Motor neuron (in vitro differentiated cells): ENCODE measurements around the gene UGT2A2. TPM values are rescaled to one million over a fixed set of nuclear protein-coding genes. Genes with fewer than 3 reads are reported as not detected.

Experiments used
- ATAC-seq, 8 experiments: fragments of 200-7000 bp; cut with Tn5 transposase; replicated peaks in 6 of 8; 2 replicates each; pipeline ENCODE4 v1.8.0; 2021; ENCODE audit warnings: mild to moderate bottlenecking in 8 of 8, moderate library complexity in 8 of 8
- H3K27ac ChIP-seq, 2 donors: fragments of 250-450 bp; sonication (Bioruptor Pico); 2 replicates each; pipeline ENCODE4 v1.9.0; 2021; ENCODE audit warnings: antibody characterized with exemption in 2 of 2, mild to moderate bottlenecking in 2 of 2, moderate library complexity in 1 of 2
- H3K4me1 ChIP-seq, 2 donors: fragments of 250-450 bp; sonication (Bioruptor Pico); replicated peaks in 1 of 2; 2 replicates each; pipeline ENCODE4 v1.6.1; 2021; ENCODE audit warnings: antibody characterized with exemption in 2 of 2, mild to moderate bottlenecking in 2 of 2, moderate library complexity in 1 of 2
- H3K4me3 ChIP-seq, 5 donors: fragments of 250-450 bp; sonication (Bioruptor Pico); 2 replicates each; pipeline ENCODE4 v1.9.0; 2021; ENCODE audit warnings: antibody characterized with exemption in 5 of 5, mild to moderate bottlenecking in 5 of 5, moderate library complexity in 4 of 5
- WGBS, 10 experiments: fragments of 450-650 bp; shearing (Covaris generic); methylation state at CpG; one replicate each; pipeline ENCODE4 v1.0.0; 2022; 5-methylcytosine and 5-hydroxymethylcytosine counted together
- in situ Hi-C, 9 experiments: fragments of 400-800 bp; cut with MboI; loops; one replicate each; pipeline ENCODE4 v1.15.0; 2021; ENCODE audit warnings: low sequenced_read_pairs in 9 of 9, low pct_unique_long_range_greater_than_20kb in 2 of 9; ENCODE audit not compliant: unreplicated experiment in 9 of 9
- total RNA-seq, 8 experiments: library from RNA; unstranded; fragments of 300-600 nt; gene quantifications; 2 replicates each; pipeline versions ENCODE4 v1.2.3 to v1.2.4, GENCODE V29; 2022

Gene UGT2A2
- total RNA-seq, 8 experiments from 2014 or later, result 0.25 to 0.27 TPM; not detected in 6

GRCh38 chr4:69617083-69617694 lies 22.3 kb downstream of the UGT2A2 start:
- in situ Hi-C loops, result loop anchor here in 1 of 9 experiments (25.0 kb wide), 1 partner anchor 1130 kb away; no protein-coding TSS in a partner anchor
- WGBS, 10 experiments, result 19 to 79% (median 62%) methylated on average over 5 to 6 of the region's 6 CpGs; no CpG with 5 or more reads in 1 of the 10 experiments
- H3K4me3 ChIP-seq, result no peak overlapping the region
- H3K4me1 ChIP-seq, result no peaks in the 10 kb centered on the region
- no peak overlapping the region for H3K27ac ChIP-seq
- peak in 2 of 8 experiments; percentile 26 to 37 for ATAC-seq

GRCh38 chr4:69610484-69610883 lies 29.0 kb downstream of the UGT2A2 start:
- ATAC-seq, result no peak
- Histone ChIP-seq H3K27ac (no peak overlapping the region), H3K4me3 (no peak overlapping the region), H3K4me1 (no peaks in the 10 kb centered on the region)
- WGBS, 10 experiments, result 0 to 86% (median 57%) methylated on average over 1 of the region's 1 CpG; no CpG with 5 or more reads in 3 of the 10 experiments
- in situ Hi-C loops, result loop anchor here in 1 of 9 experiments (25.0 kb wide), 1 partner anchor 1123 kb away; no protein-coding TSS in a partner anchor

DNA sequence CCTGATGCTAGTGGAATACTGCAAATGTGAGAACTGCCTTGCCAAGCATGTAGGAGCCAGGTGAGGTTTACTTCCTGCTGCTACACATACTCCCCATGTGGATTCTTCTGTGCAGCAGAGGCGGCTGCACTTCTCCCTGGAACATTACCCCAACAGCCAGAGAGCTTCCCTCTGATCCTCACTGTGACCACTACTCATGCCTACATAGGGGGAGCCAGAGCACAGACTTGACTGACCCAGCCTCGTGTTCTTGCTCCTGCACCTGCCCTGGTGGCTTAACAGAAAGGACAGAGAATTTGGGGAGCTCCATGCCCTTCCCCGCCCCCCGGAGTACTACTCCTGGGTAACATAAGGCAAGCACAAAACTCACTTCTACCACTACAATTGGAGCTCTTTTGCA lies 38.4 kb downstream of the UGT2A2 start:
- in situ Hi-C loops, result loop anchor here in 1 of 9 experiments (25.0 kb wide), 1 partner anchor 1114 kb away; no protein-coding TSS in a partner anchor
- no peak for ATAC-seq
- 28 to 100% (median 56%) methylated on average over 1 to 3 of the region's 4 CpGs; no CpG with 5 or more reads in 6 of the 10 experiments for WGBS, 10 experiments
- Histone ChIP-seq H3K27ac (no peak overlapping the region), H3K4me3 (no peak overlapping the region), H3K4me1 (no peaks in the 10 kb centered on the region)

DNA sequence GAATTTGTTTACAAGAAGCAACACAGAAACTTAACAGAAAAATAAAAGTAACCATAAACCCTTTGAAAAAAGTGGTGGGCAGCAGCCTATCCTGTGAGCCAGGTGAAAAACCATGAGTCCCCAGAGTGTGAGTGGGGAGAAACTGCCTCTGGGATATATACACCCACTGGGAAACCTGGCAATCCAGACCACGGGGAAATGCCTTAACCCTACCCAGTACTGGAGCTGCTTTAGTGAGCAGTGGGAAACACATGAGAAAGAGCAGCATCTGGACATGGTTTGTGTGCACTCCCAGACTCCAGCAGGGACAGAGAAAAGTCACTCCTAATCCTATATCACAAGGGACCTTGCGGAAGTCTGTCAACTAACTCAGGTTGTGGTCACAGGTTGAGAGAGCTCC lies 39.4 kb downstream of the UGT2A2 start:
- Histone ChIP-seq H3K4me1 (no peaks in the 10 kb centered on the region), H3K4me3 (no peak overlapping the region), H3K27ac (no peak overlapping the region)
- no peak for ATAC-seq
- WGBS, 10 experiments, result 0 to 100% (median 69%) methylated on average over 1 to 2 of the region's 2 CpGs; no CpG with 5 or more reads in 4 of the 10 experiments
- in situ Hi-C loops, result loop anchor here in 1 of 9 experiments (25.0 kb wide), 1 partner anchor 1113 kb away; no protein-coding TSS in a partner anchor

DNA sequence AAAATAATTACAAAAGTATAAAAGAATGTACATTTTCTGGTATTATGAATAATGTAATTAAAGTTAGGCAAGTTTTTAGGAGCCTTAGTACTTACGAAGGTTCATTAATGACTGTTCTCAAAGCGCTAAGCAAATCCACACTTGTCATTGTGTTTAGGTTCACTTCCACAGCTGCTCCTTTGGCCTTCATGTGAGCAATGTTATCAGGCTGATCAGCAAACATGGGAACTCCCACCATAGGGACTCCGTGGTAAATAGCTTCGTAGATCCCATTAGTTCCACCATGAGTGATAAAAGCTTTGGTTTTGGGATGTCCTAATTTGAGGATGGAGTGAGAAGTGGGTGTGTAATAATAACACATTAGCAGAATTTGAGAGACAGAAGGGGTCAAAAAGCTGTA lies 45.1 kb downstream of the UGT2A2 start:
- 0 to 93% (median 80%) methylated on average over 2 to 4 of the region's 4 CpGs; no CpG with 5 or more reads in 1 of the 10 experiments for WGBS, 10 experiments
- in situ Hi-C loops, result no loop called here
- H3K4me3 ChIP-seq, result no peak overlapping the region
- no peak overlapping the region for H3K27ac ChIP-seq
- H3K4me1 ChIP-seq, result no peaks in the 10 kb centered on the region
- no peak for ATAC-seq

DNA sequence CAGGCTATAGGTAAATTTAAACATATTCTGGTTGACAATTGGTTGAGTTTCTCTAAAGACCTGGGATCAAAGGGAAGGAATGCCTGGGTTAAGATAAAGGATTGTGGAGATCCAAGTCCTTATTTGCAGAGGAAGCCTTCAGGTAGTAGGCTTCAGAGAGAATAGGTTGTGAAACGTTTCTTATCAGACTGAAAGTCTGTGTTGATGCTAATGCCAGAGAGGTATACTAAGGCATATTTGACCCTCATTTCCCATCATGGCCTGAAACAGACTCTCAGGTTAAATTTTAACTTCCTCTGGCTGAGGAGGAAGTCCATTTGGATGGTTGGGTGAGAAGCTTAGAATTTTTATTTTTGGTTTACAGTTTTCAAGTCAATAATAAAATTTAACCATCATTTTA lies 48.1 kb downstream of the UGT2A2 start:
- in situ Hi-C loops, result no loop called here
- 0 to 100% (median 27%) methylated on average over 1 of the region's 1 CpG; no CpG with 5 or more reads in 2 of the 10 experiments for WGBS, 10 experiments
- Histone ChIP-seq H3K4me3 (no peak overlapping the region), H3K27ac (no peak overlapping the region), H3K4me1 (no peaks in the 10 kb centered on the region)
- ATAC-seq, result no peak

- Histone ChIP-seq H3K27ac (no peak overlapping the region), H3K4me3 (no peak overlapping the region), H3K4me1 (no peaks in the 10 kb centered on the region)
- in situ Hi-C loops, result no loop called here
- no peak for ATAC-seq
- 0 to 100% (median 25%) methylated on average over 1 of the region's 1 CpG; no CpG with 5 or more reads in 3 of the 10 experiments for WGBS, 10 experiments
These were observed 49.6 kb downstream of the UGT2A2 start for GRCh38 chr4:69589884-69590283.

DNA sequence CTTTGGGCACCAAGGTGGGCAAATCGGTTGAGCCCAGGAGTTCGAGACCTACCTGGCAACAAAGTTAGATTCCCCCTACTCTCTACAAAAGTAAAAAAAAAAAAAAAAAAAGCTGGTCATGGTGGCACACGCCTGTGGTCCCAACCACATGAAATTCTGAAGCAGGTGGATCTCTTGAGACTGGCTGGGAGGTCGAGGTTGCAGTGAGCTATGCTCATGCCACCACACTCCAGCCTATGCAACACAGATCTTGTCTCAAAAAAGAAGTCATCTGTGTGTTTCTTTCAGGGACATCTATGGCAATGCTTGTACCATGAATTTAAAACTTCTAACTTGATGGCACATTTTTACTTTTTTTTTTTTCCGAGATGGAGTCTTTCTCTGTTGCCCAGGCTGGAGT lies 55.3 kb downstream of the UGT2A2 start:
- in situ Hi-C loops, result no loop called here
- no peak overlapping the region for H3K4me3 ChIP-seq
- 0 to 100% (median 83%) methylated on average over 2 to 4 of the region's 5 CpGs; no CpG with 5 or more reads in 1 of the 10 experiments for WGBS, 10 experiments
- H3K27ac ChIP-seq, result no peak overlapping the region
- no peak for ATAC-seq
- no peaks in the 10 kb centered on the region for H3K4me1 ChIP-seq

GRCh38 chr4:69583543-69583942 lies 55.9 kb downstream of the UGT2A2 start:
- Histone ChIP-seq H3K27ac (no peak overlapping the region), H3K4me1 (no peaks in the 10 kb centered on the region), H3K4me3 (no peak overlapping the region)
- 0 to 100% (median 59%) methylated on average over 1 to 2 of the region's 2 CpGs; no CpG with 5 or more reads in 1 of the 10 experiments for WGBS, 10 experiments
- ATAC-seq, result no peak
- in situ Hi-C loops, result no loop called here

DNA sequence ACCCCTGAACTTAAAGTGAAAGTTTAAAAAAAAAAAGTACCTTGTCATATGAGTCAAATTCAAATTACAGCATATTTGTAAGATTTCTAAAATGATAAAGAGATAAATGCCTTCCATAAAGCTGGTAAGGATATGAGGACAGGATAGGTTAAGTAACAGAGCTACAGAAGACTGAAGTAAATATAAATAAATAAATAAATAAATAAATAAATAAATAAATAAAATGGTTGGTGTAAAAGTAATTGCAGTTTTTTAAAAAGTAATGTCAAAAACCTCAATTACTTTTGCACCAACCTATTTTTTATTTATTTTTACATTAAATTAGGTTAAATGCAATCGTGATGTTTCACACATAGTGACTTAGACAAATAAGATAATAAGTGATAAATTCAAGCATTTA lies 62.2 kb downstream of the UGT2A2 start:
- in situ Hi-C loops, result no loop called here
- 27 to 100% (median 88%) methylated on average over 1 of the region's 1 CpG; no CpG with 5 or more reads in 1 of the 10 experiments for WGBS, 10 experiments
- Histone ChIP-seq H3K4me3 (no peak overlapping the region), H3K4me1 (no peaks in the 10 kb centered on the region), H3K27ac (no peak overlapping the region)
- no peak for ATAC-seq

- no peak overlapping the region for H3K4me3 ChIP-seq
- in situ Hi-C loops, result no loop called here
- no peak for ATAC-seq
- no peak overlapping the region for H3K27ac ChIP-seq
- WGBS, 10 experiments, result 40 to 100% (median 70%) methylated on average over 1 to 2 of the region's 24 CpGs; no CpG with 5 or more reads in 6 of the 10 experiments
- no peaks in the 10 kb centered on the region for H3K4me1 ChIP-seq
These were observed 63.1 kb downstream of the UGT2A2 start for GRCh38 chr4:69576251-69576877.

GRCh38 chr4:69568787-69569186 lies 70.7 kb downstream of the UGT2A2 start:
- H3K4me3 ChIP-seq, result no peak overlapping the region
- in situ Hi-C loops, result no loop called here
- H3K27ac ChIP-seq, result no peak overlapping the region
- no peaks in the 10 kb centered on the region for H3K4me1 ChIP-seq
- WGBS, 10 experiments, result 17 to 100% (median 86%) methylated on average over 1 of the region's 1 CpG; no CpG with 5 or more reads in 1 of the 10 experiments
- no peak for ATAC-seq

- WGBS, 10 experiments, result 0 to 100% (median 55%) methylated on average over 1 to 2 of the region's 2 CpGs
- in situ Hi-C loops, result no loop called here
- Histone ChIP-seq H3K4me3 (no peak overlapping the region), H3K4me1 (no peaks in the 10 kb centered on the region), H3K27ac (no peak overlapping the region)
- ATAC-seq, result no peak
These were observed 76.0 kb downstream of the UGT2A2 start for GRCh38 chr4:69563424-69563823.
